ENCODE measurements around the gene IFNA10.
"Not testable (repeated sequence)": the region's sequence is repeated elsewhere in the genome, so short reads cannot be mapped to it uniquely, and the experiment has no call there.

The IFNA10 gene

DNA sequence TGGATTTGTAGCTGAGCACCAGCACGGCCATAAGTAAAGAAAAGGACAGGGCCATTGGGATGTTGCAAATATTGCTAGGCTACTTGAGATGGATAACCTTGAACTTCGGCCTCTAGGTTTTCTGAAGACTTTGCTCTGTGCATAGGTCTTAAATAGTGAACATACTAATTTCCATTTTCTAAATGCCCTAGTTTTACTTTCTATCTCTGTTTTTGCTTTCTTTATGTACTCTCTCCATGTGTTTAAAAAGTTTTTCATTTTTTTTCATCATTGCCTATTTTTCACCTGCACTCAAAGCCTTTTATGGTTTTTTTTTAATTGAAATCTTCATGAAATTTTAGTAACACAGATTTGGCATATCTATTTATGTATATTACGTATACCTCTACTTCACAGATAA lies at the start of gene IFNA10:
Gene IFNA10 (minus strand): TSS at position 101 of the 400 bp plus-strand sequence. CDS start 46 bp downstream, at position 55.
- H3K36me3 ChIP-seq (ENCODE audit: insufficient read depth, low read length); H3K4me1 ChIP-seq (ENCODE audit: insufficient read depth, low read length, severe bottlenecking); H3K79me2 ChIP-seq (ENCODE audit: insufficient read depth, low read length); H4K20me1 ChIP-seq (ENCODE audit: insufficient read depth, low read length); H2AFZ ChIP-seq (ENCODE audit: low read length); H3K27me3 ChIP-seq (ENCODE audit: insufficient read depth, low read length); H3F3A ChIP-seq (ENCODE audit: insufficient read depth, low read length); H3K4me2 ChIP-seq (ENCODE audit: low read length); H3K4me3 ChIP-seq (ENCODE audit: low read depth, low read length, poor library complexity, severe bottlenecking); H3K9ac ChIP-seq (ENCODE audit: low read length); H3K27ac ChIP-seq (ENCODE audit: low read depth, low read length, poor library complexity, severe bottlenecking); H3K9me3 ChIP-seq (ENCODE audit: low read length); H3K9me2 ChIP-seq (ENCODE audit: low read depth, low read length): not testable (repeated sequence)

- Histone ChIP-seq H3K9me2 (ENCODE audit: low read depth, low read length) (no peaks in the 10 kb centered on the region), H3K4me3 (ENCODE audit: low read depth, low read length, poor library complexity, severe bottlenecking) (no peak overlapping the region), H3K79me2 (ENCODE audit: insufficient read depth, low read length) (no peaks in the 10 kb centered on the region), H3F3A (ENCODE audit: insufficient read depth, low read length) (no peaks in the 10 kb centered on the region), H3K9me3 (ENCODE audit: low read length) (no peaks in the 10 kb centered on the region), H2AFZ (ENCODE audit: low read length) (no peak overlapping the region), H3K27me3 (ENCODE audit: insufficient read depth, low read length) (no peaks in the 10 kb centered on the region), H3K4me1 (ENCODE audit: insufficient read depth, low read length, severe bottlenecking) (no peaks in the 10 kb centered on the region), H4K20me1 (ENCODE audit: insufficient read depth, low read length) (no peaks in the 10 kb centered on the region), H3K4me2 (ENCODE audit: low read length) (no peak overlapping the region), H3K36me3 (ENCODE audit: insufficient read depth, low read length) (no peaks in the 10 kb centered on the region), H3K27ac (ENCODE audit: low read depth, low read length, poor library complexity, severe bottlenecking) (no peak overlapping the region), H3K9ac (ENCODE audit: low read length) (no peak overlapping the region)
- TF ChIP-seq, protein P1, sequence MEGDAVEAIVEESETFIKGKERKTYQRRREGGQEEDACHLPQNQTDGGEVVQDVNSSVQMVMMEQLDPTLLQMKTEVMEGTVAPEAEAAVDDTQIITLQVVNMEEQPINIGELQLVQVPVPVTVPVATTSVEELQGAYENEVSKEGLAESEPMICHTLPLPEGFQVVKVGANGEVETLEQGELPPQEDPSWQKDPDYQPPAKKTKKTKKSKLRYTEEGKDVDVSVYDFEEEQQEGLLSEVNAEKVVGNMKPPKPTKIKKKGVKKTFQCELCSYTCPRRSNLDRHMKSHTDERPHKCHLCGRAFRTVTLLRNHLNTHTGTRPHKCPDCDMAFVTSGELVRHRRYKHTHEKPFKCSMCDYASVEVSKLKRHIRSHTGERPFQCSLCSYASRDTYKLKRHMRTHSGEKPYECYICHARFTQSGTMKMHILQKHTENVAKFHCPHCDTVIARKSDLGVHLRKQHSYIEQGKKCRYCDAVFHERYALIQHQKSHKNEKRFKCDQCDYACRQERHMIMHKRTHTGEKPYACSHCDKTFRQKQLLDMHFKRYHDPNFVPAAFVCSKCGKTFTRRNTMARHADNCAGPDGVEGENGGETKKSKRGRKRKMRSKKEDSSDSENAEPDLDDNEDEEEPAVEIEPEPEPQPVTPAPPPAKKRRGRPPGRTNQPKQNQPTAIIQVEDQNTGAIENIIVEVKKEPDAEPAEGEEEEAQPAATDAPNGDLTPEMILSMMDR (IDR thresholded peaks at IDR 0.05; ENCODE audit: low read length): no peak
- no peak for TF ChIP-seq EZH2 (IDR thresholded peaks at IDR 0.05; ENCODE audit: borderline replicate concordance, low read length)
Observed at GRCh38 chr9:21255538-21256212, 48.7 kb upstream of the IFNA10 start.

- Histone ChIP-seq H3K4me1 (ENCODE audit: insufficient read depth, low read length, severe bottlenecking) (no peaks in the 10 kb centered on the region), H3K27ac (ENCODE audit: low read depth, low read length, poor library complexity, severe bottlenecking) (no peak overlapping the region), H3K9ac (ENCODE audit: low read length) (no peak overlapping the region), H2AFZ (ENCODE audit: low read length) (no peak overlapping the region), H3F3A (ENCODE audit: insufficient read depth, low read length) (no peaks in the 10 kb centered on the region), H3K36me3 (ENCODE audit: insufficient read depth, low read length) (no peaks in the 10 kb centered on the region), H3K79me2 (ENCODE audit: insufficient read depth, low read length) (no peaks in the 10 kb centered on the region), H3K9me2 (ENCODE audit: low read depth, low read length) (no peaks in the 10 kb centered on the region), H3K4me3 (ENCODE audit: low read depth, low read length, poor library complexity, severe bottlenecking) (no peak overlapping the region), H4K20me1 (ENCODE audit: insufficient read depth, low read length) (no peaks in the 10 kb centered on the region), H3K9me3 (ENCODE audit: low read length) (no peaks in the 10 kb centered on the region), H3K4me2 (ENCODE audit: low read length) (no peak overlapping the region), H3K27me3 (ENCODE audit: insufficient read depth, low read length) (no peaks in the 10 kb centered on the region)
- TF ChIP-seq EZH2 (IDR thresholded peaks at IDR 0.05; ENCODE audit: borderline replicate concordance, low read length): no peak
- TF ChIP-seq, protein P1 (IDR thresholded peaks at IDR 0.05; ENCODE audit: low read length): peak; percentile 59
Observed at GRCh38 chr9:21252721-21253547, 46.0 kb upstream of the IFNA10 start.
